Esophagus (tissue), 2 donors: ENCODE measurements around the gene FAM222A. TPM values are rescaled to one million over a fixed set of nuclear protein-coding genes. Genes with fewer than 3 reads are reported as not detected.

Experiments used
- H3K27ac ChIP-seq, 2 donors: one replicate each; pipeline ENCODE4 v1.5.1; 2013; ENCODE audit warnings: low read depth in 2 of 2, mild to moderate bottlenecking in 2 of 2, inconsistent platforms in 1 of 2, low read length in 1 of 2, moderate library complexity in 1 of 2
- H3K27me3 ChIP-seq, 2 donors: one replicate each; pipeline ENCODE4 v1.6.1; 2013; ENCODE audit warnings: low read length in 2 of 2, control low read depth in 1 of 2, mild to moderate bottlenecking in 1 of 2; ENCODE audit not compliant: insufficient read depth in 2 of 2, control insufficient read depth in 1 of 2
- H3K36me3 ChIP-seq, 2 donors: one replicate each; pipeline ENCODE4 v1.6.1; 2013; ENCODE audit warnings: low read length in 1 of 2; ENCODE audit not compliant: control insufficient read depth in 2 of 2, insufficient read depth in 2 of 2
- H3K4me1 ChIP-seq, 2 donors: one replicate each; pipeline ENCODE4 v1.6.1; 2013; ENCODE audit warnings: low read length in 1 of 2; ENCODE audit not compliant: control insufficient read depth in 2 of 2, insufficient read depth in 2 of 2
- H3K4me3 ChIP-seq, 2 donors: one replicate each; pipeline ENCODE4 v1.5.1; 2013; ENCODE audit warnings: low read length in 2 of 2, mild to moderate bottlenecking in 2 of 2, low read depth in 1 of 2, moderate library complexity in 1 of 2
- H3K9me3 ChIP-seq, 2 donors: one replicate each; pipeline ENCODE4 v1.6.1; 2013; ENCODE audit warnings: mild to moderate bottlenecking in 2 of 2, low read depth in 1 of 2, low read length in 1 of 2, moderate library complexity in 1 of 2; ENCODE audit not compliant: control insufficient read depth in 2 of 2, insufficient read depth in 1 of 2
- WGBS, 2 donors: extraction: QIAGEN DNeasy Blood & Tissue Kit; methylation state at CpG; one replicate each; pipeline ENCODE4 v1.1.7; 2013; 5-methylcytosine and 5-hydroxymethylcytosine counted together
- polyA plus RNA-seq, 2 donors: library from polyadenylated mRNA; stranded (reverse); fragments of 200-250 nt; gene quantifications; one replicate each; pipeline ENCODE4 v1.2.3, GENCODE V29; 2013
- donor health status: healthy with polysubstance abuse.
- donor health status: Bipolar disorder and iron deficiency.

Gene FAM222A
- polyA plus RNA-seq: 1 to 10 TPM; 3.2 to 3.9 TPM

- WGBS, 2 donors: 1 to 2% methylated on average over 50 to 88 of the region's 88 CpGs
- H3K27ac ChIP-seq: no peak within 1 kb of the TSS
- no peaks in the 10 kb centered on the region for H3K27me3 ChIP-seq
- no peaks in the 10 kb centered on the region for H3K9me3 ChIP-seq
- peak within 1 kb of the TSS; percentile 57 to 67 for H3K4me3 ChIP-seq
- H3K4me1 ChIP-seq: peaks cover 3 to 4% of the 10 kb centered on the region in 2 donors
- no peaks in the 10 kb centered on the region for H3K36me3 ChIP-seq
These were observed at the start of gene FAM222A for GRCh38 chr12:109713187-109714070. TSS of gene FAM222A (plus strand) at chr12:109713825. CDS start at chr12:109744147, 30,322 bp downstream.

- H3K36me3 ChIP-seq: no peaks in the 10 kb centered on the region
- no peaks in the 10 kb centered on the region for H3K9me3 ChIP-seq
- no peaks in the 10 kb centered on the region for H3K27me3 ChIP-seq
- 84 to 86% methylated on average over 2 of the region's 2 CpGs for WGBS, 2 donors
- H3K4me1 ChIP-seq: no peaks in the 10 kb centered on the region
- H3K4me3 ChIP-seq: no peak overlapping the region
- no peak overlapping the region for H3K27ac ChIP-seq
These were observed 49.2 kb upstream of the FAM222A start for GRCh38 chr12:109664402-109664801.

- WGBS, 2 donors: 50 to 60% methylated on average over 1 of the region's 1 CpG
- peaks cover 0 to 2% of the 10 kb centered on the region in 2 donors for H3K4me1 ChIP-seq
These were observed 47.6 kb upstream of the FAM222A start for GRCh38 chr12:109666068-109666467.

GRCh38 chr12:109670731-109671130 is 42.9 kb upstream of the FAM222A start:
- 25 to 33% methylated on average over 8 to 10 of the region's 10 CpGs for WGBS, 2 donors
- H3K4me1 ChIP-seq: peaks cover 0 to 2% of the 10 kb centered on the region in 2 donors
- no peaks in the 10 kb centered on the region for H3K36me3 ChIP-seq
- no peak overlapping the region for H3K4me3 ChIP-seq
- no peaks in the 10 kb centered on the region for H3K27me3 ChIP-seq
- peak overlapping the region in 1 of 2 donors; percentile 53 for H3K27ac ChIP-seq
- no peaks in the 10 kb centered on the region for H3K9me3 ChIP-seq

More at GRCh38 chr12:109666068-109666467, 47.6 kb upstream of the FAM222A start:
- H3K36me3 ChIP-seq: no peaks in the 10 kb centered on the region
- H3K4me3 ChIP-seq: no peak overlapping the region
- no peaks in the 10 kb centered on the region for H3K9me3 ChIP-seq
- no peak overlapping the region for H3K27ac ChIP-seq
- H3K27me3 ChIP-seq: no peaks in the 10 kb centered on the region

- Histone ChIP-seq H3K4me1 (peaks cover 0 to 2% of the 10 kb centered on the region in 2 donors), H3K36me3 (no peaks in the 10 kb centered on the region), H3K27me3 (no peaks in the 10 kb centered on the region), H3K9me3 (no peaks in the 10 kb centered on the region), H3K4me3 (no peak overlapping the region), H3K27ac (peak overlapping the region; percentile 5 to 53)
- 58 to 65% methylated on average over 3 of the region's 3 CpGs for WGBS, 2 donors
These were observed 42.1 kb upstream of the FAM222A start for GRCh38 chr12:109671502-109671901.

GRCh38 chr12:109673379-109673778 is 40.2 kb upstream of the FAM222A start:
- Histone ChIP-seq H3K27ac (peak overlapping the region in 1 of 2 donors; percentile 53), H3K4me3 (no peak overlapping the region), H3K27me3 (no peaks in the 10 kb centered on the region), H3K4me1 (peaks cover 0 to 2% of the 10 kb centered on the region in 2 donors), H3K9me3 (no peaks in the 10 kb centered on the region), H3K36me3 (no peaks in the 10 kb centered on the region)
- WGBS, 2 donors: 88 to 92% methylated on average over 3 of the region's 3 CpGs

GRCh38 chr12:109673884-109674283 is 39.7 kb upstream of the FAM222A start:
- H3K4me1 ChIP-seq: peaks cover 0 to 2% of the 10 kb centered on the region in 2 donors
- H3K27ac ChIP-seq: no peak overlapping the region
- no peaks in the 10 kb centered on the region for H3K9me3 ChIP-seq
- no peak overlapping the region for H3K4me3 ChIP-seq
- H3K27me3 ChIP-seq: no peaks in the 10 kb centered on the region
- H3K36me3 ChIP-seq: no peaks in the 10 kb centered on the region
- 77 to 86% methylated on average over 2 of the region's 2 CpGs for WGBS, 2 donors

GRCh38 chr12:109675411-109675810 is 38.2 kb upstream of the FAM222A start:
- Histone ChIP-seq H3K4me1 (no peaks in the 10 kb centered on the region), H3K36me3 (no peaks in the 10 kb centered on the region), H3K27me3 (no peaks in the 10 kb centered on the region), H3K27ac (no peak overlapping the region), H3K4me3 (no peak overlapping the region), H3K9me3 (no peaks in the 10 kb centered on the region)
- WGBS, 2 donors: 71 to 76% methylated on average over 6 of the region's 6 CpGs

GRCh38 chr12:109677279-109677691 is 36.3 kb upstream of the FAM222A start:
- 63 to 65% methylated on average over 12 of the region's 12 CpGs for WGBS, 2 donors
- no peaks in the 10 kb centered on the region for H3K36me3 ChIP-seq
- no peak overlapping the region for H3K27ac ChIP-seq
- H3K9me3 ChIP-seq: no peaks in the 10 kb centered on the region
- H3K4me1 ChIP-seq: no peaks in the 10 kb centered on the region
- H3K4me3 ChIP-seq: no peak overlapping the region
- H3K27me3 ChIP-seq: no peaks in the 10 kb centered on the region

GRCh38 chr12:109678719-109679118 is 34.9 kb upstream of the FAM222A start:
- Histone ChIP-seq H3K27ac (no peak overlapping the region), H3K4me3 (no peak overlapping the region), H3K4me1 (no peaks in the 10 kb centered on the region), H3K27me3 (no peaks in the 10 kb centered on the region), H3K9me3 (no peaks in the 10 kb centered on the region), H3K36me3 (no peaks in the 10 kb centered on the region)
- WGBS, 2 donors: 35 to 36% methylated on average over 7 of the region's 7 CpGs
